SK-N-SH treated with all-trans-retinoic acid at 6 μM for 48 hours (cell line): ENCODE measurements around the gene KLHL40.

Experiments used
- ATAC-seq: fragments of 200-7000 bp; cut with Tn5 transposase; 3 replicates; pipeline ENCODE4 v1.9.1; 2020; ENCODE audit warnings: mild to moderate bottlenecking, moderate library complexity
- BACH2 ChIP-seq: fragments of 250-450 bp; sonication (Bioruptor Pico); IDR thresholded peaks from 2 replicates; pipeline ENCODE4 v1.9.0; 2021; ENCODE audit warnings: mild to moderate bottlenecking, borderline replicate concordance
- CSDC2 ChIP-seq: fragments of 250-450 bp; sonication (Bioruptor Pico); IDR thresholded peaks from 2 replicates; pipeline ENCODE4 v1.5.0; 2020; ENCODE audit warnings: mild to moderate bottlenecking, moderate library complexity
- ESRRG ChIP-seq: fragments of 250-450 bp; sonication (Bioruptor Pico); IDR thresholded peaks from 2 replicates; pipeline ENCODE4 v1.6.1; 2021; ENCODE audit warnings: mild to moderate bottlenecking
- GLIS3 ChIP-seq: fragments of 250-450 bp; sonication (Bioruptor Pico); IDR thresholded peaks from 2 replicates; pipeline ENCODE4 v1.5.0; 2020; ENCODE audit warnings: mild to moderate bottlenecking, moderate library complexity
- ISL1 ChIP-seq: fragments of 250-450 bp; sonication (Bioruptor Pico); IDR thresholded peaks from 2 replicates; pipeline ENCODE4 v2.1.2; 2022; ENCODE audit warnings: mild to moderate bottlenecking, moderate library complexity
- PPARA ChIP-seq: fragments of 250-450 bp; sonication (Bioruptor Pico); IDR thresholded peaks from 2 replicates; pipeline ENCODE4 v1.5.0; 2020; ENCODE audit warnings: mild to moderate bottlenecking, borderline replicate concordance
- RARB ChIP-seq: fragments of 250-450 bp; sonication (Bioruptor Pico); IDR thresholded peaks from 2 replicates; pipeline ENCODE4 v1.8.0; 2021; ENCODE audit warnings: mild to moderate bottlenecking, moderate library complexity
- SNAI2 ChIP-seq: fragments of 250-450 bp; sonication (Bioruptor Pico); IDR thresholded peaks from 2 replicates; pipeline ENCODE4 v1.5.0; 2020; ENCODE audit warnings: mild to moderate bottlenecking, moderate library complexity
- TCF4 ChIP-seq: fragments of 250-450 bp; sonication (Bioruptor Pico); IDR thresholded peaks from 2 replicates; pipeline ENCODE4 v1.8.0; 2021; ENCODE audit warnings: mild to moderate bottlenecking, moderate library complexity, borderline replicate concordance
- ZC3H10 ChIP-seq: fragments of 250-450 bp; sonication (Bioruptor Pico); IDR thresholded peaks from 2 replicates; pipeline ENCODE4 v1.5.1; 2021; ENCODE audit warnings: mild to moderate bottlenecking, moderate library complexity
- ZFP3 ChIP-seq: fragments of 250-450 bp; sonication (Bioruptor Pico); IDR thresholded peaks from 2 replicates; pipeline ENCODE4 v1.5.0; 2020; ENCODE audit warnings: mild to moderate bottlenecking, moderate library complexity
- ZFP30 ChIP-seq: fragments of 450-650 bp; formaldehyde crosslinking; IDR thresholded peaks from 2 replicates; pipeline ENCODE4 v1.5.0; 2022; ENCODE audit warnings: mild to moderate bottlenecking, moderate library complexity
- ZNF565 ChIP-seq: fragments of 450-650 bp; formaldehyde crosslinking; conservative IDR thresholded peaks from 2 replicates; pipeline ENCODE4 v1.5.0; 2020; ENCODE audit warnings: low read depth, mild to moderate bottlenecking, moderate library complexity
- ZNF8 ChIP-seq: fragments of 450-650 bp; formaldehyde crosslinking; IDR thresholded peaks from 2 replicates; pipeline ENCODE4 v1.5.0; 2020; ENCODE audit warnings: mild to moderate bottlenecking, moderate library complexity
- TF ChIP-seq, protein P1 (sequence below): fragments of 250-450 bp; sonication (Bioruptor Pico); IDR thresholded peaks from 2 replicates; pipeline ENCODE4 v1.5.1; 2021; ENCODE audit warnings: mild to moderate bottlenecking, moderate library complexity
- TF ChIP-seq, protein P2 (sequence below): fragments of 250-450 bp; sonication (Bioruptor Pico); IDR thresholded peaks from 2 replicates; pipeline ENCODE4 v1.5.1; 2020; ENCODE audit warnings: low read depth, mild to moderate bottlenecking, moderate library complexity
- TF ChIP-seq, protein P3 (sequence below): fragments of 250-450 bp; sonication (Bioruptor Pico); IDR thresholded peaks from 2 replicates; pipeline ENCODE4 v1.8.0; 2021; ENCODE audit warnings: low read depth, mild to moderate bottlenecking, moderate library complexity, borderline replicate concordance

Gene KLHL40

DNA sequence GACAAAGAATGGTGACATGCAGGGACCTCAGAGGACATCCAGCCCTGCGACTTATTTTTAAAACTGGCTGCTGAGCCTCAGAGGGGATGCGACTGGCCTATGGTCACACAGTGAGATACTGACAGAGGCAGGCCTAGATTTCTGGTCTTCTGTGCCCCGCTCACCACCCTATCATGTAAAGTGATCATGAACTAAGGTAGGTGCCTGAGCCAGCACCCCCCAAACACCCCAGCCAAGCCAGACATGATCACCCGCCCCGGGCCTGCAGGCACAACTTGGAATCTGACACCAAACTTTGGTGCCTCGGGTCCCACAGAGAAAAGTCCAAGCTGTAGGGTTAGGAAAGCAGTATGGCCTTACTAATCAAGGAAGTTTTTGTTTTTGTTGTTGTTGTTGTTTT lies 51.2 kb downstream of the KLHL40 start:
- no peak for ATAC-seq
- TF ChIP-seq ZFP3 (CRISPR knock-in tag) (no peak), TCF4 (CRISPR knock-in tag) (no peak), ZNF8 (CRISPR knock-in tag) (no peak), CSDC2 (CRISPR knock-in tag) (no peak), ESRRG (CRISPR knock-in tag) (no peak), PPARA (no peak), ISL1 (CRISPR knock-in tag) (no peak), ZNF565 (CRISPR knock-in tag) (no peak), ZC3H10 (CRISPR knock-in tag) (no peak)
- TF ChIP-seq, protein P1, sequence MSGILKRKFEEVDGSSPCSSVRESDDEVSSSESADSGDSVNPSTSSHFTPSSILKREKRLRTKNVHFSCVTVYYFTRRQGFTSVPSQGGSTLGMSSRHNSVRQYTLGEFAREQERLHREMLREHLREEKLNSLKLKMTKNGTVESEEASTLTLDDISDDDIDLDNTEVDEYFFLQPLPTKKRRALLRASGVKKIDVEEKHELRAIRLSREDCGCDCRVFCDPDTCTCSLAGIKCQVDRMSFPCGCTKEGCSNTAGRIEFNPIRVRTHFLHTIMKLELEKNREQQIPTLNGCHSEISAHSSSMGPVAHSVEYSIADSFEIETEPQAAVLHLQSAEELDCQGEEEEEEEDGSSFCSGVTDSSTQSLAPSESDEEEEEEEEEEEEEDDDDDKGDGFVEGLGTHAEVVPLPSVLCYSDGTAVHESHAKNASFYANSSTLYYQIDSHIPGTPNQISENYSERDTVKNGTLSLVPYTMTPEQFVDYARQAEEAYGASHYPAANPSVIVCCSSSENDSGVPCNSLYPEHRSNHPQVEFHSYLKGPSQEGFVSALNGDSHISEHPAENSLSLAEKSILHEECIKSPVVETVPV (CRISPR knock-in tag) = no peak

- no peak for TF ChIP-seq CSDC2 (CRISPR knock-in tag)
- no peak for TF ChIP-seq ZNF8 (CRISPR knock-in tag)
- no peak for TF ChIP-seq ZFP30
- TF ChIP-seq, protein P2, sequence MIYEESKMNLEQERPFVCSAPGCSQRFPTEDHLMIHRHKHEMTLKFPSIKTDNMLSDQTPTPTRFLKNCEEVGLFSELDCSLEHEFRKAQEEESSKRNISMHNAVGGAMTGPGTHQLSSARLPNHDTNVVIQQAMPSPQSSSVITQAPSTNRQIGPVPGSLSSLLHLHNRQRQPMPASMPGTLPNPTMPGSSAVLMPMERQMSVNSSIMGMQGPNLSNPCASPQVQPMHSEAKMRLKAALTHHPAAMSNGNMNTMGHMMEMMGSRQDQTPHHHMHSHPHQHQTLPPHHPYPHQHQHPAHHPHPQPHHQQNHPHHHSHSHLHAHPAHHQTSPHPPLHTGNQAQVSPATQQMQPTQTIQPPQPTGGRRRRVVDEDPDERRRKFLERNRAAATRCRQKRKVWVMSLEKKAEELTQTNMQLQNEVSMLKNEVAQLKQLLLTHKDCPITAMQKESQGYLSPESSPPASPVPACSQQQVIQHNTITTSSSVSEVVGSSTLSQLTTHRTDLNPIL (CRISPR knock-in tag) = no peak
- TF ChIP-seq PPARA = no peak
- TF ChIP-seq SNAI2 (CRISPR knock-in tag) = no peak
- TF ChIP-seq GLIS3 (CRISPR knock-in tag) = no peak
- no peak for TF ChIP-seq RARB (CRISPR knock-in tag)
- TF ChIP-seq, protein P3, sequence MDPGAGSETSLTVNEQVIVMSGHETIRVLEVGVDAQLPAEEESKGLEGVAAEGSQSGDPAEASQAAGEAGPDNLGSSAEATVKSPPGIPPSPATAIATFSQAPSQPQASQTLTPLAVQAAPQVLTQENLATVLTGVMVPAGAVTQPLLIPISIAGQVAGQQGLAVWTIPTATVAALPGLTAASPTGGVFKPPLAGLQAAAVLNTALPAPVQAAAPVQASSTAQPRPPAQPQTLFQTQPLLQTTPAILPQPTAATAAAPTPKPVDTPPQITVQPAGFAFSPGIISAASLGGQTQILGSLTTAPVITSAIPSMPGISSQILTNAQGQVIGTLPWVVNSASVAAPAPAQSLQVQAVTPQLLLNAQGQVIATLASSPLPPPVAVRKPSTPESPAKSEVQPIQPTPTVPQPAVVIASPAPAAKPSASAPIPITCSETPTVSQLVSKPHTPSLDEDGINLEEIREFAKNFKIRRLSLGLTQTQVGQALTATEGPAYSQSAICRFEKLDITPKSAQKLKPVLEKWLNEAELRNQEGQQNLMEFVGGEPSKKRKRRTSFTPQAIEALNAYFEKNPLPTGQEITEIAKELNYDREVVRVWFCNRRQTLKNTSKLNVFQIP (CRISPR knock-in tag) = no peak
- no peak for TF ChIP-seq BACH2
- TF ChIP-seq ZNF565 (CRISPR knock-in tag) = no peak
- ATAC-seq = no peak
Measured at GRCh38 chr3:42739401-42740158, 54.2 kb downstream of the KLHL40 start.

GRCh38 chr3:42741796-42742195 lies 56.5 kb downstream of the KLHL40 start:
- no peak for ATAC-seq
- TF ChIP-seq, protein P2 (CRISPR knock-in tag) = no peak
